ENCODE results near the gene TBCK. TPM values are rescaled to one million over a fixed set of nuclear protein-coding genes. Genes with fewer than 3 reads are reported as not detected.

The TBCK gene
- total and polyA plus RNA-seq, 9 of the 15 experiments (the other 6 are each of a cell fraction or from before 2014, with no cell fraction given), result 5.3 to 26.6 (median 16.2) TPM

DNA sequence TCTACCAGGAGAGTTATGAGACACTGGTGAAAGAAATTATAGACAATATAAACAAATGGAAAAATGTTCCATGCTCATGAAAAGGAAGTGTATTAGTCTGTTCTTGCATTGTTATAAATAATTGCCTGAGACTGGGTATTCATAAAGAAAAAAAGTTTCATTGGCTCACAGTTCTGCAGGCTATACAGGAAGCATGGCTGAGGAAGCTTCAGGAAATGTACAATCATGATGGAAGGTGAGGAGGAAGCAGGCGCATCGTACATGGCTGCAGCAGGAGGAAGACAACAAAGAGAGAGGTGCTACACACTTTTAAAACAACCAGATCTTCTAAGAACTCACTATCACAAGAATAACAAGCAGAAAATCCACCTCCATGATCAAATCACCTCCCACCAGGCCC, 236.4 kb downstream of the TBCK start (continued):
- TF ChIP-seq MYC (IDR thresholded peaks at IDR 0.05; ENCODE audit: low read depth, low read length) (no peak), MYC (CRISPR knock-in tag; IDR thresholded peaks at IDR 0.05; ENCODE audit: borderline replicate concordance, low read depth) (no peak)

DNA sequence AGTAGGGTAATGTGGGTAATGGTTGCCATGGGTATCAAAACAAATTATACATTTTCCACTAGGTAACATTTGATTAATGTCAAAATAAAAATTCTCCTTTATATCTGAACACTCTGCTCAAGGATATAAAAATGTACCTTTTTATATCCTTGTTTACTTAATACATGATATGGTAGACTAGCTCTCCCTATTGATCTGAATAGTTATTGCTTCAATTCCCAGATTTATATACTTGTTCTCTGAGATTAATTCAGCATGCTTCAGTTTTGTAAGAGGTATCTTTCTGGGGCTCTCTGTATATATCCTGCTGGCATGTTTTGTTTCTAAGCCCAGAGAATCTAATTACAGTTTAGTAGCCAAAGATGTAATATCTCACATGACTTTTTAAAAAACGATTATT, 251.0 kb downstream of the TBCK start:
- intact Hi-C loops (cut with micrococcal nuclease), result no loop called here
- no peak for FAIRE-seq
- Histone ChIP-seq H3K9me3 (replicated peaks; ENCODE audit: control insufficient read depth, insufficient read depth, low read depth, low read length) (no peaks in the 10 kb centered on the region), H3K36me3 (ENCODE audit: control insufficient read depth, insufficient read depth, low read length) (no peaks in the 10 kb centered on the region), H3K4me2 (ENCODE audit: insufficient read depth, low read length) (no peak overlapping the region), H3K79me2 (ENCODE audit: control insufficient read depth, insufficient read depth, low read length) (no peaks in the 10 kb centered on the region), H3K9ac (ENCODE audit: insufficient read depth in 1 of 2, low read depth in 2 of 2, low read length in 2 of 2) (no peak overlapping the region), H4K20me1 (replicated peaks; ENCODE audit: control insufficient read depth, insufficient read depth, low read length) (no peaks in the 10 kb centered on the region), H3K4me1 (replicated peaks in 1 of 2; ENCODE audit: control insufficient read depth in 2 of 2, insufficient read depth in 2 of 2, low read length in 2 of 2) (no peaks in the 10 kb centered on the region), H3K9me1 (ENCODE audit: control insufficient read depth, insufficient read depth, low read length) (no peaks in the 10 kb centered on the region), H3K27ac (ENCODE audit: extremely low read depth, low read depth, low read length) (no peak overlapping the region), H3K4me3 (no peak overlapping the region), H3K27me3 (ENCODE audit: control insufficient read depth in 2 of 2, insufficient read depth in 2 of 2, low read length in 2 of 2) (no peaks in the 10 kb centered on the region), H2AFZ (ENCODE audit: low read depth, low read length) (no peak overlapping the region)
- WGBS (ENCODE audit: insufficient coverage, low coverage, missing lambda C conversion rate), result 0% methylated on average over 1 of the region's 1 CpG
- no peak for DNase-seq (ENCODE audit: extremely low read depth in 1 of 4, low spot score in 3 of 4)
- BruUV-seq (replicated peaks), result no TSS peak
- TF ChIP-seq MBD2 (IDR thresholded peaks at IDR 0.05; ENCODE audit: borderline replicate concordance, low read depth) (no peak), RBBP5 (IDR thresholded peaks at IDR 0.05; ENCODE audit: borderline replicate concordance, insufficient read depth, low read length, poor library complexity, severe bottlenecking) (no peak), PCBP1 (IDR thresholded peaks at IDR 0.05; ENCODE audit: low read depth, low read length, poor library complexity, severe bottlenecking) (no peak), LCOR (CRISPR knock-in tag; IDR thresholded peaks at IDR 0.05) (no peak), SETDB1 (IDR thresholded peaks at IDR 0.05; ENCODE audit: low read length) (no peak), ZNF75A (CRISPR knock-in tag; IDR thresholded peaks at IDR 0.05) (no peak), C11orf30 (IDR thresholded peaks at IDR 0.05; ENCODE audit: low read depth) (no peak), PHTF2 (CRISPR knock-in tag; IDR thresholded peaks at IDR 0.05) (no peak)
- TF ChIP-seq, protein P1, sequence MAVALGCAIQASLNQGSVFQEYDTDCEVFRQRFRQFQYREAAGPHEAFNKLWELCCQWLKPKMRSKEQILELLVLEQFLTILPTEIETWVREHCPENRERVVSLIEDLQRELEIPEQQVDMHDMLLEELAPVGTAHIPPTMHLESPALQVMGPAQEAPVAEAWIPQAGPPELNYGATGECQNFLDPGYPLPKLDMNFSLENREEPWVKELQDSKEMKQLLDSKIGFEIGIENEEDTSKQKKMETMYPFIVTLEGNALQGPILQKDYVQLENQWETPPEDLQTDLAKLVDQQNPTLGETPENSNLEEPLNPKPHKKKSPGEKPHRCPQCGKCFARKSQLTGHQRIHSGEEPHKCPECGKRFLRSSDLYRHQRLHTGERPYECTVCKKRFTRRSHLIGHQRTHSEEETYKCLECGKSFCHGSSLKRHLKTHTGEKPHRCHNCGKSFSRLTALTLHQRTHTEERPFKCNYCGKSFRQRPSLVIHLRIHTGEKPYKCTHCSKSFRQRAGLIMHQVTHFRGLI (CRISPR knock-in tag; IDR thresholded peaks at IDR 0.05), result no peak
- TF ChIP-seq, protein P2, sequence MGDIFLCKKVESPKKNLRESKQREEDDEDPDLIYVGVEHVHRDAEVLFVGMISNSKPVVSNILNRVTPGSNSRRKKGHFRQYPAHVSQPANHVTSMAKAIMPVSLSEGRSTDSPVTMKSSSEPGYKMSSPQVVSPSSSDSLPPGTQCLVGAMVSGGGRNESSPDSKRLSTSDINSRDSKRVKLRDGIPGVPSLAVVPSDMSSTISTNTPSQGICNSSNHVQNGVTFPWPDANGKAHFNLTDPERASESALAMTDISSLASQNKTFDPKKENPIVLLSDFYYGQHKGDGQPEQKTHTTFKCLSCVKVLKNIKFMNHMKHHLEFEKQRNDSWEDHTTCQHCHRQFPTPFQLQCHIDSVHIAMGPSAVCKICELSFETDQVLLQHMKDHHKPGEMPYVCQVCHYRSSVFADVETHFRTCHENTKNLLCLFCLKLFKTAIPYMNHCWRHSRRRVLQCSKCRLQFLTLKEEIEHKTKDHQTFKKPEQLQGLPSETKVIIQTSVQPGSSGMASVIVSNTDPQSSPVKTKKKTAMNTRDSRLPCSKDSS (IDR thresholded peaks at IDR 0.05; ENCODE audit: low read depth, partially characterized antibody), result no peak
- ChIA-PET POLR2A (no interaction called here), CTCF (ENCODE audit: low intra/inter-chr PET ratio) (no interaction called here)
- no peak for ATAC-seq
- in situ Hi-C loops (cut with MboI), result no loop called here

Data from K562 (cell line).